Stimulated activated naive CD4-positive, alpha-beta T cell (primary cell): ENCODE data around the gene MIS18A.
A peak's percentile ranks its signal among the peaks of the same experiment; 100 is the strongest.
"Not testable (repeated sequence)": the region's sequence is repeated elsewhere in the genome, so short reads cannot be mapped to it uniquely, and the experiment has no call there.

ENCODE experiments used
- DNase-seq, 6 experiments: peaks; one replicate each; lab custom pipeline; 2025; lab: John Stamatoyannopoulos, UW

Gene MIS18A

GRCh38 chr21:32278518-32279376 lies at the start of gene MIS18A:
MIS18A (minus strand) TSS chr21:32279049; CDS start chr21:32279014, 35 bp downstream.
- DNase-seq, result peak; percentile 90 to 97 (median 96)

- no peak for DNase-seq
Observed at GRCh38 chr21:32328595-32328994, 49.7 kb upstream of the MIS18A start.

- DNase-seq, result no peak
Observed at GRCh38 chr21:32325706-32326105, 46.9 kb upstream of the MIS18A start.

GRCh38 chr21:32322676-32323075 lies 43.8 kb upstream of the MIS18A start:
- no peak for DNase-seq

- no peak for DNase-seq
Observed at GRCh38 chr21:32322103-32322502, 43.3 kb upstream of the MIS18A start.

- no peak for DNase-seq
Observed at GRCh38 chr21:32321480-32321879, 42.6 kb upstream of the MIS18A start.

GRCh38 chr21:32320726-32321125 lies 41.9 kb upstream of the MIS18A start:
- no peak for DNase-seq

GRCh38 chr21:32320059-32320458 lies 41.2 kb upstream of the MIS18A start:
- no peak for DNase-seq

- no peak for DNase-seq
Observed at GRCh38 chr21:32319012-32319411, 40.2 kb upstream of the MIS18A start.

GRCh38 chr21:32317726-32318125 lies 38.9 kb upstream of the MIS18A start:
- DNase-seq, result no peak

GRCh38 chr21:32316361-32317215 lies 37.7 kb upstream of the MIS18A start:
- no peak for DNase-seq

- no peak for DNase-seq
Observed at GRCh38 chr21:32315511-32316281, 36.8 kb upstream of the MIS18A start.

GRCh38 chr21:32314806-32315205 lies 36.0 kb upstream of the MIS18A start:
- no peak for DNase-seq

- no peak for DNase-seq
Observed at GRCh38 chr21:32312976-32313375, 34.1 kb upstream of the MIS18A start.

- no peak for DNase-seq
Observed at GRCh38 chr21:32312326-32312725, 33.5 kb upstream of the MIS18A start.

- DNase-seq, result no peak
Observed at GRCh38 chr21:32311621-32312020, 32.8 kb upstream of the MIS18A start.

- DNase-seq, result not testable (repeated sequence)
Observed at GRCh38 chr21:32310976-32311375, 32.1 kb upstream of the MIS18A start.

GRCh38 chr21:32309906-32310460 lies 31.1 kb upstream of the MIS18A start:
- no peak for DNase-seq

GRCh38 chr21:32308696-32309095 lies 29.8 kb upstream of the MIS18A start:
- DNase-seq, result no peak

- no peak for DNase-seq
Observed at GRCh38 chr21:32307706-32308105, 28.9 kb upstream of the MIS18A start.

GRCh38 chr21:32306021-32306780 lies 27.4 kb upstream of the MIS18A start:
- DNase-seq, result no peak
